Activated T-cell treated with anti-CD3 and anti-CD28 coated beads, Interleukin-2, amount 50 U/mL, for 72 hours (primary cell): ENCODE results near the gene FSTL4. TPM values are rescaled to one million over a fixed set of nuclear protein-coding genes. Genes with fewer than 3 reads are reported as not detected.

Source experiments
- ATAC-seq, 2 donors: fragments of 150-1000 bp; cut with Tn5 transposase; replicated peaks in 1 of 2; 2 replicates each; pipeline ENCODE4 v1.10.0; 2021; ENCODE audit warnings: moderate library complexity in 2 of 2, mild to moderate bottlenecking in 1 of 2
- DNase-seq, 2 donors: peaks; one replicate each; pipeline ENCODE4 v3.0.0; 2021 to 2022; ENCODE audit warnings: mixed read lengths in 1 of 2
- H3K27ac Mint-ChIP-seq: one replicate; pipeline ENCODE4 v1.8.0; 2022; ENCODE audit warnings: mild to moderate bottlenecking, moderate library complexity, mixed read lengths
- H3K27me3 Mint-ChIP-seq: one replicate; pipeline ENCODE4 v1.8.0; 2022; ENCODE audit warnings: low read depth, mixed read lengths
- H3K36me3 Mint-ChIP-seq, 2 donors: one replicate each; pipeline ENCODE4 v1.8.0; 2022; ENCODE audit warnings: mixed read lengths in 2 of 2, mild to moderate bottlenecking in 1 of 2; ENCODE audit not compliant: insufficient read depth in 2 of 2
- H3K4me1 Mint-ChIP-seq: one replicate; pipeline ENCODE4 v1.8.0; 2022; ENCODE audit warnings: low read depth, mixed read lengths
- H3K4me3 Mint-ChIP-seq, 2 donors: one replicate each; pipeline ENCODE4 v1.8.0; 2022; ENCODE audit warnings: mild to moderate bottlenecking in 2 of 2, mixed read lengths in 2 of 2, moderate library complexity in 2 of 2
- H3K9me3 Mint-ChIP-seq, 2 donors: one replicate each; pipeline ENCODE4 v1.8.0; 2022; ENCODE audit warnings: mixed read lengths in 2 of 2
- total RNA-seq, 2 donors: library from RNA; stranded (reverse); gene quantifications; one replicate each; pipeline ENCODE4 v1.2.3, GENCODE V29; 2022

FSTL4 gene
- total RNA-seq, 2 donors from 2014 or later: not detected

DNA sequence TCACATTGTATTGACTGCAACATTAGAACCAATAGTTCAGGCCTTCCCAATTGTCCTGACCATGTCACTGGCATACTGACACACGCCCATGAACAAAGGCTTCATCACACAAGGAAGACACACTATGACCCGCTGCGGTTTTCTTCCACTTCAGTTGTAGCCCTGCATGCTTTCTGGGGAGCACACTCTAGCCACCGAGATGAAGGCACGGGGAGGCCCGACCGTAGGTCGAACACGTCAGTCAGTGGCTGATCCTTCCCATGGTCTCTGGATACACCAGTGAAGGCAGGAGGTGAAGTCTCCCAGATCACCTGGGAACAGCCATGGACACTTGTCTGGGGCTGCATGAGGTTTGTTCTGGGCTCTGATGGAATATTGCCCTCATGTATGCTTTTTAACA is 224.7 kb downstream of the FSTL4 start:
- Mint-ChIP-seq H3K9me3 (no peaks in the 10 kb centered on the region), H3K27ac (no peak overlapping the region), H3K4me1 (peaks cover 4% of the 10 kb centered on the region), H3K4me3 (no peak overlapping the region), H3K36me3 (no peaks in the 10 kb centered on the region), H3K27me3 (peaks cover 42% of the 10 kb centered on the region)
- ATAC-seq (no peak), DNase-seq (no peak)

DNA sequence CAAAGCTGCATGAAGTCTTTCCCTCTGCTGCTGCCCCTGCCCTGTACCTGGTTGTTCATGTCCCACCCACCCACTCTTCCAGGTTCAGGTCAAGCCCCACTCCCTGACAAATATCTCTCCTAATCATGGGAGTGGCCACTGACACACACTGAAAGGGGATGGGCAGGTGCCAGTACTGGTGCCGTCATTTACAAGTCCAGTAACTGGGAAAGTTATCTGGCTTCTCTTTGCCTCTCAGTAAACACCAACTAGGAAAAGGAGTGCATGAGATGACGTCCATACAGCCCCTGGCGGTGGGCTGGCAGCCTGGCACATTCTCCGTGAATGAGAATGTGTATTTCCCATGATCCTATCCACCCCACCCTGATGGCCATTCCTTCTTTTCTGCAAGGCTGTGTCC is 225.2 kb downstream of the FSTL4 start:
- H3K4me3 Mint-ChIP-seq: no peak overlapping the region
- H3K4me1 Mint-ChIP-seq: peaks cover 4% of the 10 kb centered on the region
- ATAC-seq: no peak
- H3K9me3 Mint-ChIP-seq: no peaks in the 10 kb centered on the region
- peaks cover 43% of the 10 kb centered on the region for H3K27me3 Mint-ChIP-seq
- H3K36me3 Mint-ChIP-seq: no peaks in the 10 kb centered on the region
- no peak for DNase-seq
- no peak overlapping the region for H3K27ac Mint-ChIP-seq

DNA sequence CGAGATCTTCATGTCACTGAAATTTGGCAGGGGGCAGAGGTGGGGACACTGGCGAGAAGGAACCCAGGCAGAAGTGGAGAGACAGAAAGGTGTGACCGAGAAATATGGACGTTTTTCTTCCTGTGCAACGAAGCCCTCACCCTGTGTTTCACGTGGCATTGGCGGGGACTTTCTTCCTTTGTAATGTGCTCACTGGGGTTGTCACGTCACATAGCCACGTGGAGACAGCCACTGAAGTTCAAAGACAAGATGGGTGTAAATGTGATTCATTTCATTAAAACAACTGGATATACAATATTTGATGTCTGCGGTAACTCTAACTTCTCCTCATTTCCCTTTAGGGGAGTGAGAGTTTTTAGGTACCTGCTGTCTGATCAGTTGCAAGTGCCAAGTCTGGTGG is 225.7 kb downstream of the FSTL4 start:
- H3K27me3 Mint-ChIP-seq: peaks cover 42% of the 10 kb centered on the region
- H3K4me1 Mint-ChIP-seq: peaks cover 4% of the 10 kb centered on the region
- no peaks in the 10 kb centered on the region for H3K9me3 Mint-ChIP-seq
- peak; percentile 14 to 21 for DNase-seq
- no peaks in the 10 kb centered on the region for H3K36me3 Mint-ChIP-seq
- H3K27ac Mint-ChIP-seq: no peak overlapping the region
- no peak overlapping the region for H3K4me3 Mint-ChIP-seq
- peak; percentile 41 to 69 for ATAC-seq

DNA sequence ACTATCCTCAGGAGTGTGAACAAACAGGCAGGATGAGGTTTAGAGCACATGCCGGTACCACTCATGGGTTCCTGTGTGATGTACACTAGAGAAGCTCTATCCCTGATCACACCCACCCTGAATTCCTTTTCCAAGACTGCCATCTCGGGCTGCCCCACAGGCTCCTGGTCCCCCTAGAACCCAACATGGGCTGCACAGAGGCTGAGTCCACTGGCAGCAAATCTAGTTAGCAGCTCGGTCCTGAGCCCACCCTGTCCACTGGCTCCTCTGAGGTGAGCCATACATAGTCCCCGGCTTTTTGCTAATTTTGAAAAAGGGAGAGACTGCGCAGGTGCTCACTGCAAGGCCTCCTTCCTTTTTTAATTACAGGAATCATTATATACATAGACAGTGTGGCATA is 227.0 kb downstream of the FSTL4 start:
- Mint-ChIP-seq H3K27me3 (peaks cover 42% of the 10 kb centered on the region), H3K27ac (no peak overlapping the region), H3K4me3 (no peak overlapping the region), H3K9me3 (no peaks in the 10 kb centered on the region), H3K36me3 (no peaks in the 10 kb centered on the region), H3K4me1 (peaks cover 4% of the 10 kb centered on the region)
- ATAC-seq (no peak), DNase-seq (no peak)

DNA sequence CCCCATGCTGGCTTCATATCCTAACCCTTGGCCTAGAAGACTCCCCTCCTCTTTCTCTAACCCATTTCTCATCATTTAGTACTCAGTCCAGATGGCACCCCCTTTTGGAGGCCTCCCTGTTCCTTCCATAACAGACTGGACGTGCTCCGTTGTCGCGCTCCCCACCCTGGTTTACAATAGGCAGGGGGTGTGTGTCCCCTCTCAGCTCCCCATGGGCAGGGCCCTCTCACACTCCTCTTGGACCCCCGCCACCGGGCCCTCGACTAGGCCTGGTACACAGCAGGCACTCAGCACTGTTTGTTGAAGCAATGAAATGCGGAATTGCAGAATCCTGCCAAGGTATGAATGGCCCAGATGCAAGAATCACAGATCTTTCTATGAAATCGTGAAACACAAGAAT is 227.4 kb downstream of the FSTL4 start:
- ATAC-seq: no peak
- Mint-ChIP-seq H3K4me1 (peaks cover 4% of the 10 kb centered on the region), H3K9me3 (no peaks in the 10 kb centered on the region), H3K27me3 (peaks cover 42% of the 10 kb centered on the region), H3K27ac (no peak overlapping the region), H3K36me3 (no peaks in the 10 kb centered on the region), H3K4me3 (no peak overlapping the region)
- no peak for DNase-seq

DNA sequence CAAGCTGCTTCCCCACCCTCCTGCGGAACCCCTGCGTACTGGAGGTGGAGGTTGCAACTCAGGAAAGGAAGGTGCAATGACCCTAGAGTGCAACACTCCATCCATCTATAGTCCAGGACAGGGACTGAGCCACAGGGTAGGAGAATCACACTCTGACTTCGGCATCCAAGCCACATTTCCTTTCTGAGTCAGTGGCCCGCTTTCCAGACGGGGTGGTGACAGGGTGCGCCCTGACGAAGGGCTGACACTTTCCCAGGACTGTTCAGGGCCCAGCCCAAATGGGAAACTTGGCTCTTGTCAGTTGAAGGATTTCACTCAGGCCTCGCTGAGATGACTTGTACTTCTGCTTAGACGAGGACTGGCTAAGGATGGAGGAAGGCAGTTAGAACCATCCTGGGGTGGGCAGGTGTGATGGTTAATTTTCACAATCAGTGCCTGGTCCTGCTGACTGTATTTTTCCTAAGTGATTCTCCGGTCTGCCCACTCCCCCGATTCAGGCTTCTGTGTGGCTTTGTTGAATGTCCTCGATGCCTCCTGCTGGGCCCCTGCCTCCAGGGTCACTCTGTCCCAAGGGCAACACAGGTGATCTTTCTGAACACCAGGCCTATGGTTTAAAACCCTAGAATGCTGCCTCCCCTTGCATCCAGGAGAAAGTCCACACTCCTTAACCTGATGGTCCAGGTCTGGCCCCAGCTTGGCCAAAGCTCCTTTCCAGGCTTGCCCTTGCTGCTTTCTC is 228.1 kb downstream of the FSTL4 start:
- Mint-ChIP-seq H3K36me3 (no peaks in the 10 kb centered on the region), H3K4me3 (no peak overlapping the region)
- DNase-seq: no peak

DNA sequence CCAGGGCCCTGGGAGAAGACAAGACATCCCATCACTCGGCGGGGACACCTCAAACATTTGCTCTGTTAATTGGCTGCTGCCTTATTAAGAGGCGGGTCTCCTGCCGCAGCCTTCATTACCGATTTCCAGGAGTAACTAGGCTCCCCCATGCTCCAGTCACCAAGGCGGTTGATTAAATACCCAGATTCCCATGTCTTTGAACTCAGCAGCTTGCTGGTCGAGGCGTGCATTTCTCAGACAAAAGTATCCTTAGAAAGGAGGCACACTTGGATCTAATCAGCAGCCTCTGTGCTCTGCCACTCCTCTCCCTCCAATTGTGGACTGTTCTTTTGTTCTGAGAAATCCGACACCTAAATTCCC is 228.8 kb downstream of the FSTL4 start:
- Mint-ChIP-seq H3K36me3 (no peaks in the 10 kb centered on the region), H3K27me3 (peaks cover 30% of the 10 kb centered on the region), H3K27ac (no peak overlapping the region), H3K4me1 (peaks cover 4% of the 10 kb centered on the region), H3K9me3 (no peaks in the 10 kb centered on the region), H3K4me3 (no peak overlapping the region)
- no peak for ATAC-seq
- DNase-seq: no peak

More for the DNA sequence above, 228.1 kb downstream of the FSTL4 start:
- no peak overlapping the region for H3K27ac Mint-ChIP-seq
- peaks cover 37% of the 10 kb centered on the region for H3K27me3 Mint-ChIP-seq
- no peaks in the 10 kb centered on the region for H3K9me3 Mint-ChIP-seq
- no peak for ATAC-seq
- H3K4me1 Mint-ChIP-seq: peaks cover 4% of the 10 kb centered on the region

DNA sequence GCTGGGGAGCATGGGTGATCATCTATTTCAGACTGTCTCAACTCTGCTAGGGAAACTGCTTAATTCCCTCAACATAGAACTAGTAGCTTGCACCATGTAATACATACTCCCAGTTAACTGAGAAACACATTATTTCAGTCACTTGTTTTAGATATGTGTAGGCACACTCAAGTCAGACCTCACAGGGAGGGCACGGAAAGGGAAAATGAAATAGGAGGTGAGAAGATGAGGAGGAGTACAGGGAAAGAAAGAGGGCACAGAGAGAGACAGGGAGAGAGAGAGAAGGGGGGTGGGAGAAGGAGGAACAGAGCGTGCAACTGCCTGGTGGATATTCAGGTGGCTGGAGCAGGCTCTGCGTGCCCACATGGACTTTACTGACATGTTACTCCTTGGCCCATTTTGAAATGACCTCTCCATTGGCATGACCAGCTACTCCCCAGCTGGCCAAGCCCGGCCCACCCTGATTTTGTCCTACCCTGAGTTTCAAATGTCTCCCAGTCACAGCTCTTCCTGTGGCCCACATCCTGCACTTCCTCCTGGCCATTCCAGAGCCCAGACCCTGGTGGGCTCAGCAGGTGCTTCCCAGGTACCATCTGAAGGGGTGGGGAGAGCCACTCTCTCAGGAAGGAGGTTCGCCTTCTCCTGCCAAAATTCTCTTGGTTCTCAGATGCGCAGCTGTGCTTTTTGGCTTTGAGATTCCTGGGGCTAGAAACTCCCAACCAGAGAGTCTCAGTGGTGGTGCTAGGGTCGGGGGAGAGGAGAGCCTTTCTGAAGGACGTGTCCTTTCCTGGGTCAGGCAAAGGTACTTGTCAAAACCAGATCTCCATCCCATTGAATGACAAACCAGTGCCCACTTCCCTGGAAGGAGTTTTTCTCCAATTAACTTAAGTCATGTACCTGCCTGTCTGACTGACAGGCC is 229.4 kb downstream of the FSTL4 start:
- ATAC-seq: no peak

DNA sequence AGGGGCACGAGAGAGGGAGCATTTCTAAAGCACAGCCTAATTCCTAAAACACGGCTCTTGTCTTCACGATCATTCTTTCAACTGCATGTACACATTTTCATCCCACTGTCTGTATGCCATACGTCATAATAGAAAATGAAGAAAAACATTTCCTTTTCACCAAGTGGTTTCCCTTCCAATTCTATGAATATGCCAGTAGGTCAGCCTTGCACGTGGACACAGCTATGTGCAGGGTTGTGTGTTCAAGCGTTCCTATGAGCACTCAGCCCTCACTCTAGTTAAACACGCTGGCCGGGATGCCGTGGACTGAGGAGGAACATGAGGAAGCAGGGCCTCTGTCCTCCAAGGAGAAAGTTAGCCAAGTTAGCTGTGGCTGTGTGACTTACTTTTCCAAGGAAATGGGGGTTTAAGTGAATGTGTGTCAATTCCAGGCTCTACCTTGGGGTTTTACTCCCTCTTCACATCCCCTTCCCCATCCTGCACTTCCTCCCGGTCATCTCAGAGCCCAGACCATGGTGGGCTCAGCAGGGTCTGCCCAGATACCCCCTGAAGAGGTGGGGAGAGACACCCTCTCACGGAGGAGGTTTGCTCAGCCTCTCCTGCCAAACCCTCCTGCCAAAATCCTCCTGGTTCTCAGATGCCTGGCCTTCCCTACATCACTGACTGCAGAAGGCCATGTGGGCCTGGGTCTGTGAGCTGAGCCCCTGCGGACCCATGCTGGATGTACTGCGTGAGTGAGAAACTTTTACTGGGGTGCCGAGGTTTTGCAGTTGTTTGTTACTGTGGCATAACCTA is 230.6 kb downstream of the FSTL4 start:
- H3K4me1 Mint-ChIP-seq: peaks cover 4% of the 10 kb centered on the region
- peaks cover 18% of the 10 kb centered on the region for H3K27me3 Mint-ChIP-seq
- no peak overlapping the region for H3K27ac Mint-ChIP-seq
- DNase-seq (no peak), ATAC-seq (no peak)
- H3K36me3 Mint-ChIP-seq: peaks cover 6 to 10% of the 10 kb centered on the region in 2 donors
- H3K9me3 Mint-ChIP-seq: peaks cover 8 to 9% of the 10 kb centered on the region in 2 donors
- H3K4me3 Mint-ChIP-seq: no peak overlapping the region

More for the DNA sequence above, 229.4 kb downstream of the FSTL4 start:
- peaks cover 0 to under 1% of the 10 kb centered on the region in 2 donors for H3K9me3 Mint-ChIP-seq
- DNase-seq: no peak
- no peak overlapping the region for H3K4me3 Mint-ChIP-seq
- peaks cover 0 to under 1% of the 10 kb centered on the region in 2 donors for H3K36me3 Mint-ChIP-seq
- H3K27me3 Mint-ChIP-seq: peaks cover 25% of the 10 kb centered on the region
- H3K4me1 Mint-ChIP-seq: peaks cover 4% of the 10 kb centered on the region
- H3K27ac Mint-ChIP-seq: no peak overlapping the region

DNA sequence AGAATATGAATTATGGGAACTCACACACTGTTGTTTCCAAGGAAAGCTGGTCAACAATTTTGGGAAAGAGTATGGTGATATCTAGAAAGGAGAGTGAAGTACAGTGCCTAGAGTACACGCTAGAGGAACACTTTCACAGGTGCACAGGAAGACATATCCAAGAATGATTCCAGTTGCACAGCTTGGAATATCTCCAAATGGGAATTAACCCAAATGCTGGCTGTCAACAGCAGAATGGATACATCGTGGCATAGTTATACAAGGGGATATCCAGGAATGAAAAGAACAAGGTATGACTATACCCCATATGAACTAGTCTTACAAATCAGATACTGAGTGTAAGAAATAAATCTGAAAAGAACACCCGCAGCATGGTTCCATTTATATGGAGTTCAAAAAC is 231.3 kb downstream of the FSTL4 start:
- Mint-ChIP-seq H3K4me1 (no peaks in the 10 kb centered on the region), H3K27me3 (peaks cover 13% of the 10 kb centered on the region), H3K36me3 (peaks cover 6 to 10% of the 10 kb centered on the region in 2 donors), H3K4me3 (no peak overlapping the region), H3K9me3 (peaks cover 8 to 9% of the 10 kb centered on the region in 2 donors), H3K27ac (no peak overlapping the region)
- DNase-seq (no peak), ATAC-seq (no peak)

DNA sequence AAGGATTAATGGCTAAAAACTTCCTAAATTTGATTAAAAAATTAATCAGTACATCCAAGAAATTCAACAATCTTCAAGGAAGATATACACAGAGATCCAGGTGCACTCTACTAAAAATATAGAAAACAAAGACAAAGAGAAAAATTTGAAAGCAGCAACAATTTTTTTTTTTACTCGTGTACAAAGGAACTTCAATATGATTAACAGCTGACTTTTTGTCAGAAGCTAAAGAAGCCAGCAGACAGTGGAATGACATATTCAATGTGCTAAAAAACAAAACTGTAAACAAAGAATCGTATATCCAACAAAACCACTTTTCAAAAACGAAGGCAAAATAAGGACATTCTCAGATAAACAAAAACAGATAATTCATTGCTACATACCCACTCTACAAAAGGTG is 234.6 kb downstream of the FSTL4 start:
- H3K27ac Mint-ChIP-seq: no peak overlapping the region
- peaks cover 9 to 11% of the 10 kb centered on the region in 2 donors for H3K9me3 Mint-ChIP-seq
- DNase-seq (no peak), ATAC-seq (no peak)
- no peak overlapping the region for H3K4me3 Mint-ChIP-seq
- peaks cover 6% of the 10 kb centered on the region for H3K27me3 Mint-ChIP-seq
- peaks cover 6 to 10% of the 10 kb centered on the region in 2 donors for H3K36me3 Mint-ChIP-seq
- H3K4me1 Mint-ChIP-seq: no peaks in the 10 kb centered on the region

DNA sequence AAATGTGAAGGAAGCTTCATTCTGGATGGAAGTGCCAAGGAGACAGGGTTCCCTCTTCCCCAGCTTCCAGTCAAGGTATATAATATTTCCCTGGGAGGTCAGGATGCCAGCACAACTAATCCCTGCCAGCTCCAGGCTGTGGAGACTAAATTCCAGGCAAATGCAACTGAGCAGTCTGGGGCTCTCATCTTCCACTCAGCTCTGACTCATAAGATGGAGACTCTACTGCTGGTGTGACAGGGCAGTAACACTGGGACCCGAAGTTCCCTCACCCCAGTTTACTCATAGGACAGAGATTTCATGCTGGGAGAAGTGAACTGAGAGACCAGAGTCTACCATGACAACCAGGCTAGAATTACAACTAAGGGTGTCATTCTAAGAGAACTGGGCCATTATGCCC is 235.4 kb downstream of the FSTL4 start:
- peaks cover under 1% of the 10 kb centered on the region for H3K27me3 Mint-ChIP-seq
- no peak overlapping the region for H3K27ac Mint-ChIP-seq
- peaks cover 6 to 10% of the 10 kb centered on the region in 2 donors for H3K36me3 Mint-ChIP-seq
- no peak for DNase-seq
- peaks cover 9 to 11% of the 10 kb centered on the region in 2 donors for H3K9me3 Mint-ChIP-seq
- ATAC-seq: no peak
- H3K4me1 Mint-ChIP-seq: no peaks in the 10 kb centered on the region
- H3K4me3 Mint-ChIP-seq: no peak overlapping the region
